ENCODE results near the gene GRHL1.

DNA sequence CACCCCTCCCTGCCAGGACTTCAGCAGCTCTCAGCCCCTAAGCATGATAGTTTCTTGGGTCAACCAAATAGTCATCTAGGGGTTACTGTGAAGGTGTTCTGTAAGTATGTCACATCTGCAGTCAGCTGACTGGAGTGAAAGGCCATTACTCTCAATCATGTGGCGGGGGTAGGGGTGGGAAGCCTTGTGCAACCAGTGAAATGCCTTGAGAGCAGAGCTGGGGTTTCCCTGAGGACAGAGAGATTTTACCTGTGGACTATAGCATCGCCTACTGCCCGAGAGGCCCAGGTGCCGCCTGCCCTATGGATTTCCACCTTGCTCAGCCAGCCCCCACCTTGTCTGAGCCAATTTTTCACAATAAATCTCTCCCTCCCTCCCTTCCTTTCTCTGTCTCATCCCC, 71.0 kb downstream of the GRHL1 start:
- TF ChIP-seq, protein P1, sequence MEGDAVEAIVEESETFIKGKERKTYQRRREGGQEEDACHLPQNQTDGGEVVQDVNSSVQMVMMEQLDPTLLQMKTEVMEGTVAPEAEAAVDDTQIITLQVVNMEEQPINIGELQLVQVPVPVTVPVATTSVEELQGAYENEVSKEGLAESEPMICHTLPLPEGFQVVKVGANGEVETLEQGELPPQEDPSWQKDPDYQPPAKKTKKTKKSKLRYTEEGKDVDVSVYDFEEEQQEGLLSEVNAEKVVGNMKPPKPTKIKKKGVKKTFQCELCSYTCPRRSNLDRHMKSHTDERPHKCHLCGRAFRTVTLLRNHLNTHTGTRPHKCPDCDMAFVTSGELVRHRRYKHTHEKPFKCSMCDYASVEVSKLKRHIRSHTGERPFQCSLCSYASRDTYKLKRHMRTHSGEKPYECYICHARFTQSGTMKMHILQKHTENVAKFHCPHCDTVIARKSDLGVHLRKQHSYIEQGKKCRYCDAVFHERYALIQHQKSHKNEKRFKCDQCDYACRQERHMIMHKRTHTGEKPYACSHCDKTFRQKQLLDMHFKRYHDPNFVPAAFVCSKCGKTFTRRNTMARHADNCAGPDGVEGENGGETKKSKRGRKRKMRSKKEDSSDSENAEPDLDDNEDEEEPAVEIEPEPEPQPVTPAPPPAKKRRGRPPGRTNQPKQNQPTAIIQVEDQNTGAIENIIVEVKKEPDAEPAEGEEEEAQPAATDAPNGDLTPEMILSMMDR (conservative IDR thresholded peaks at IDR 0.05; ENCODE audit: low read depth, low read length) = no peak
- TF ChIP-seq EZH2 (IDR thresholded peaks at IDR 0.05; ENCODE audit: low read length, unreplicated experiment) = no peak
- TF ChIP-seq EZH2phosphoT487 (IDR thresholded peaks at IDR 0.05; ENCODE audit: borderline replicate concordance, low read length) = no peak

Measured in PC-3 (cell line).